HG03432 (cell line): Measurements from ENCODE around the gene MYLK.

Experiments
- ATAC-seq: cut with Tn5 transposase; IDR thresholded peaks from one replicate; pipeline ENCODE4 v1.9.1; 2021; ENCODE audit warnings: mild to moderate bottlenecking, moderate library complexity; ENCODE audit not compliant: unreplicated experiment

MYLK gene

DNA sequence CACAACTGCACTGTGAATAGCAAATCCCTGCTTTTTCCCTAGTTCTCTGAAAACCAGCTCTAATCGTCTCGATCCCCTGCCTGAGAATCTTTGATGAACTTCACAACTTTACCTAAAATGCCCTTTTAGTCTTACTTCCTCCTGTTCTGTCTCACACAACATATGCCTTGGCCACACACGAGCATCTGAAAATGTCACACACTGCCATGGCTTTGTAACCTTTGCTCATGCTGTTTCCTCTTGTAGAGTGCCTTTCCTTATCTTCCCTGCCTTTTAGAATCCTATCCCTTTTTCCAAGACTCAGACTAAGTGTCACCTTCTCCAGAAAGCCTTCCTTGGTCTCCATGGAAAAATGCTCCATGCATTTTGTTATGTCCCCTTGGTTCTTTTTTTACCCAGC is 227.9 kb downstream of the MYLK start:
- no peak for ATAC-seq

- no peak for ATAC-seq
Observed at GRCh38 chr3:123655400-123655799, 228.7 kb downstream of the MYLK start.

- ATAC-seq: no peak
Observed at GRCh38 chr3:123653221-123653682, 230.9 kb downstream of the MYLK start.

DNA sequence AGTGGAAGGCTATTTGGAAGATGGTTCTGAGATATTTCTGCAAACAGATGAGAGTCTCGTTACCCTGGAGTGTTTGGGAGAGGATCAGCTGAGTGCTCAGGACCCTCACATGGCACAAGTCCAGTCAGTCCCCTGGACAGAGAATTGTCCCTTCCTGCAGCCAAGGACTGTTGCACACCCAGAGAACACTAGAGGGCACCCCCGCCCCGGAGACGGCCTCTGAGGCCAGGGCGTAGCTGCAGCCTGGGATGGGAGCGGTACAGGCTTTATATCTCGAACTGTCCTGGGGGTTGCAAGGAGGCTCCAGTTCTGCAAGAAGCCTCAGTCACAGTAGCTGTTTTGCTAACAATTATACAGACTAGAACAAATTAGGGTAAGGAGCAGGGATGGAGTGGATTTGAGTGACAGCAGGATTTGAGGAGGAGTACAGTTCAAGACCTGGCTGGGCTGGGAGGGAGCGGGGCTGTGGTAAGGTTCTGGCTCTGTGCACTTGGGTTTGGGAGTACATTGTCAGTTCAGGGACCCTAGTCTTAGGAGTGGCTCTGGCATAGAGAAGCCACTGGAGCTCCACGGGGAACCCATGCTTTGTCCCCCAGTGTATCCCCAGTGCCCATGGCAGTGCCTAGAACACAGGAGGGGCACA is 231.7 kb downstream of the MYLK start:
- ATAC-seq: no peak

- ATAC-seq: no peak
Observed at GRCh38 chr3:123651449-123652341, 232.4 kb downstream of the MYLK start.

DNA sequence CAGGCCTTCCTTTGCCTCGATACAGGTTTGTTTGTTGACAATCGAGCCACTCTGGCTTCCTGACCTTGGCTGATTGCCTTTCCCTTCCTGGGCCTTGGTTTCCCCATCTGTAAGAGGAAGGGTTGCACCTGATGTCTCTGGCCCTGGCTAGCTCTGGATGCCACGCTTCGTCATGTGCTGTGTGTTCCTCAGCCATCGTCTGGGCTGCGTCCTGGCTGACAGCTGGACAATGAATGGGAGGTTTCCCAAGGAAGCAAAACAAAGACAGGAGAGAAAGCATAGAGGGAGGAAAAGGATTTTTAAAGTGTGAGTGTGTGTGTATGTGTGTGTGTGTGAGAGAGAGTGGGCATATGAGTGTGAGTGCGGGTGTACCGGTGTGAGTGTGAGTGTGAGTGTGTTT is 234.0 kb downstream of the MYLK start:
- ATAC-seq: no peak

- no peak for ATAC-seq
Observed at GRCh38 chr3:123648696-123649405, 235.3 kb downstream of the MYLK start.

DNA sequence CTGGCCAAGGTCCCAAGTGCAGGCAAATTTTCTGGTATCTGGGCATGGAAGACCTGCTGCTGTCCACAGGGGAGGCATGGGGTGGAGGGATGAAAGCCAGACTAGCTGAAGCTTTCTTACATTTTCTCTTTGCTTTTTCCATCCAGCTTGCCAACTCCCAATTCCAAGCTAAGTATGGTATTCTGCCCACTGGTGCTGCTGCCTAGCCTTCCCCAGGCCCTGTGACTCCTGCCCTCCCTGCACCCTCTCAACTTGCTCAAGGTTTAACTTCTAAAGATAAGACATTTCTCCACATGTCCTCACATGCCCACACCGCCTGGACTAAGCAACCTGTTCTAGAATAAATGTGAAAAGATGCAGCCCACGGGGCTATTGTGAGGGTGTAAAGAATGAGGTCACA is 239.8 kb downstream of the MYLK start:
- ATAC-seq: no peak

GRCh38 chr3:123642957-123643330 is 241.2 kb downstream of the MYLK start:
- no peak for ATAC-seq

DNA sequence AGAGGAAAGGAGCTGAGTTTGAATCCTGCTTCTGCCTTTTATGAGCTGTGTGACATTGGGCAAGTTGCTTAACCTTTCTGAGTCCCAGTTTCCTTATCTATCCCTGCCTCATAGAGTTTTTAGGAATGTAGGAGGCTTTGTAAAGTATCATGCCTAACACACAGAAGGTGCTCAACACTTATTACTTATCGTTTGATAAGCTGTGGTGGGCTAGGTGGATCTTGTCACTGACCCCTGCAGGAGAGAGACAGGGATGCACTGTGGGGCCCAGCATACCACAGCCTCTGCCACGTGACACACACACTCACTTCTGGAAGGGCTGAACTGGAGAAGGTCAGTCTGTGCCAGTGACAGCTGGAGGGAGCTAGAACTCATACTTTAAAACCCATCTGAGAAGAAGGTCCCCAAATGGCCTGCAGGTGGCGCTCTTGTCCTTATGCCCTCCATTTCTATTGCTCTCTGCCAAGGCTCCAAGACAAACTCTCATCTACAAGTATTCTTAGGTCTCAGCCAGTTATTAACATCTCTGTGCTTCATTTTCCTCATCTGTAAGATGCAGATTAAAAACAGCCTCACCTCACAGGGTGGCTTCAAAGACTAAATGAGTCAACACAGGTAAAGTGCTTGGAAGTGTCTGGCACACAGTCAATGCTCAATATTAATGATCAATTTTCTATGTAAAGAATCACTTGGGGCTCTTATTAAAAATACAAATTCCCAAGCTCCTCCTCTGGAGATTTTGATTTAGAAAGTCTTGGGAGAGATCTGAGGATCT is 241.8 kb downstream of the MYLK start:
- ATAC-seq: peak; percentile 86

DNA sequence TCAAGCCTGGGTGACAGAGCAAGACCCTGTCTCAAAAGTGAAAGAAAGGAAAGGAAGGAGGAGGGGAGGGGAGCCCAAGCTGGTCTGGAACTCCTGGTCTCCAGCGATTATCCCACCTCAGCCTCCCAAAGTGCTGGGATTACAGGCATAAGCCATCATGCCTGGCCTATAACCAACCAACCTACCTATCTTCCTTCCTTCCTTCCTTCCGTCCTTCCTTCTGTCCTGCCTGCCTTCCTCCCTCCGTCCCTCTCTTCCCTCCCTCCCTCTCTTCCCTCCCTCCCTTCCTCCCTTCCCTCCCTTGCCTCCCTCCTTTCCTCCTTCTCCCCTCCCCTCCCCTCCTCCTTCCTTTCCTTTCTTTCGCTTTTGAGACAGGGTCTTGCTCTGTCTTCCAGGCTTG is 242.6 kb downstream of the MYLK start:
- no peak for ATAC-seq

GRCh38 chr3:123640740-123641462 is 243.2 kb downstream of the MYLK start:
- ATAC-seq: no peak

DNA sequence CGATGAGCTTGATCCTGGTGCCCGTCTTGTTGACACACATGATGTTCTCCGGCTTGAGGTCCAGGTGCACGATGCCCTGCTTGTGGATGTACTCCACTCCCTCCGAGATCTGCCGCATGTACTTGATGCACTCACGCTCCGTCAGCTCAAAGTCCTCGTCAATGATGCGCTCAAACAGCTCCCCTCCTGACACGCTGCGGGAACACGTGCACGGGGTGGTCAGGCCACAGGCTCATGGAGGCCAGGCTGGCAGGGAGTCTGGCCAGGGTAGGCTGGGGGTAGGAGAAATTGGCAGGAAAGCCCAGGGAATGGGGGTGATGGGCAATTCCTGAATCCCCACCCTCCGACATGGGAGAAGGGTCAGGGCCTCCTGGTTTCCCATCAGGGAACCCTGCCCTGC is 243.8 kb downstream of the MYLK start:
- ATAC-seq: no peak

DNA sequence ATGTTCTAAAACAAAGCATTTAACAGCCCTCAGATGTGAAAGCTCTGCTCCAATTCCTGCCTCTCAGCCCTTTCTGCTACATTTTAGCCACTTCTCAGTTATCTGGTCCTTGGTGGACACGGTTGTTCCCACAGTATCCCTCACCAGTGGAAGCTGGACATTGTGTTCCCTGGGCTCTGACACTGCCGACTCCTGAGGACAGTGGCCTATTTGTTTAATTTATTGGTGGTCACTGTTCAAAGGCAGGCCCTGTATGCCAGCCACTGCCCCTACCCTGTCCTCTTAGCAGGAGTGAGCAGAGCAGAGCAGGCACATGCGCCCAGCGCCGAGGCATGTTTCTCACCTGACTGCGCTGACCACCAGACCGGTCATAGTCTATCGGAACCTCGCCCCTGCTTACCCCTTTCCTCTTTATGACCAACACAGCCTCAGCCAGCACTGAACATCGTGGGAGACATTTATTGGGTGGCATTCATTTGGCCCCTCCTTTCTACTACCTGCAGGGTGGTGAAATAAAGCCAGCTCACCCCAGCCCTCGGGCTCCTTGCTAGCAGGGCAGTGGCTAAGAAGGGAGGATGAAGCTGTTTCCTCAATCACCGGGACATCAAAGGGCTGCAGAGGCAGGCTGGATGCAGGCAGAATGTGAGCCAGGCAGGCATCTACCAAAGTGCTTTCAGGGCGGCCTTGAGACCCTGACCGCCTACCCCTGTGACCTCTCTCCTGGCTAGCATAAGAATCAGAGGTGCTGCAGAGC is 245.0 kb downstream of the MYLK start:
- ATAC-seq: no peak

- ATAC-seq: no peak
Observed at GRCh38 chr3:123637841-123638240, 246.3 kb downstream of the MYLK start.

- no peak for ATAC-seq
Observed at GRCh38 chr3:123637131-123637530, 247.0 kb downstream of the MYLK start.

DNA sequence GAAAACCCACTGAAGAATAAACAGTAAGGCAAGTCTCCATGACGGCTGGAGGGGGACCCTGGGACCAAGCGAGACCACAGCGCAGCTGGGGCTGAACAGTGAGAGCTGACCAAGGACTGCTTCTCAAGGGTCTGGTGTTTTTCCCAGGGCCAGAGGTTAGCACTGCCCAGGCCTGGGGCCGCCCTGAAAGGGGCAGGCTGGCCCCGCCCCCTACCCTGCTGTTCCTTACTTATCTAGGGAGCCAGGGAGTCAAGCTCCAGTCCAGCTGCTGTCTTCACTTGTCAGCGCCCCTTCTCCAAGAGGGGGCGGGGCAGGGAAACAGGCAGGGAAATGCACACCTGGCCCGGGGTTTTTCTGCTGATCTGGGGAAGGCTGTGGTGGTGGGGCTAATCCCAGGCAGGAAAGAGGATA is 247.7 kb downstream of the MYLK start:
- no peak for ATAC-seq

DNA sequence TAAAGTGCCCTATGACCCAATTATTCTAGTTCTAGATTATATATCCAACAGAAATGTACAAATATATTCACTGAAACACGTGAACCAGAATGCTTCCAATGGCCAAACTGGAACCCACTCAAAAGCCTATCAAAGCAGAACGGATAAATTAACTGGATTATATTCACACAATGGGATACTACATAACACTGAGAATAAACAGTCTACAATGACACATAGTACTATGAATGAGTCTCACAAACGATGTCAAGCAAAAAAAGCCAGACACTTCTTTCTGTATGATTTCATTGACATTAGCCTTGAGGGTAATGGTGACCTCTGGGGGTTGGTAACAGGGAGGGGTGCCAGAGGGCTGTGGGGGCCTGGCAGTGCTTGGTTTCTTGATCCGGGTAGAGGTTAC is 248.4 kb downstream of the MYLK start:
- ATAC-seq: no peak

DNA sequence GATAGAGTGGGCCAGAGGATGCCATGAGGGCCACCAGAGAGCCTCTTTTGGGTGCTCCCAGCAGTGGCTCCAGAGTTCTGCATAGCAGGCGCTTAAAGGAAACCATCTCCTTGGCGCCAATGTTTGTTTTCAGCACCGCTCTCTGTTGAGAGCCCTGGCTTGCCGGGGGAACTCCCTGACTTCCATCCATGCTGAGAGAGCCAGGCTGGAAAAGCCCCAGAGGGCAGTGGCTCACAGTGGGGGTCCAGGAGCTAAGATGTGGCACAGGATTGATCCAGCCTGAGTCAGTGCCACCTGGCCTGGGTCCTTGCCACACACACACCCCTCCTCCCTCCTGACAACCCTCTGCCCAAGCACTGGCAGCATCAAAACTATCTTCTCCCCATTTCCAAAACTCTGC is 248.9 kb downstream of the MYLK start:
- no peak for ATAC-seq
